Activated T-helper 17 cell treated with anti-CD3 and anti-CD28 coated beads, Interleukin-2, amount 50 U/mL, for 72 hours (primary cell): ENCODE results near the gene RNASE13. TPM values are rescaled to one million over a fixed set of nuclear protein-coding genes. Genes with fewer than 3 reads are reported as not detected.
A peak's percentile ranks its signal among the peaks of the same experiment; 100 is the strongest.

Experiments used
- ATAC-seq: fragments of 150-1000 bp; cut with Tn5 transposase; replicated peaks from 2 replicates; pipeline ENCODE4 v1.10.0; 2021; ENCODE audit warnings: mild to moderate bottlenecking, moderate library complexity
- H3K27ac Mint-ChIP-seq: one replicate; pipeline ENCODE4 v1.8.0; 2022; ENCODE audit warnings: mixed read lengths
- H3K27me3 Mint-ChIP-seq: one replicate; pipeline ENCODE4 v1.8.0; 2022; ENCODE audit warnings: mixed read lengths
- H3K36me3 Mint-ChIP-seq: one replicate; pipeline ENCODE4 v1.8.0; 2022; ENCODE audit warnings: low read depth, mild to moderate bottlenecking, mixed read lengths
- H3K4me1 Mint-ChIP-seq: one replicate; pipeline ENCODE4 v1.8.0; 2022; ENCODE audit warnings: mixed read lengths
- H3K4me3 Mint-ChIP-seq: one replicate; pipeline ENCODE4 v1.8.0; 2022; ENCODE audit warnings: mild to moderate bottlenecking, mixed read lengths
- H3K9me3 Mint-ChIP-seq: one replicate; pipeline ENCODE4 v1.8.0; 2022; ENCODE audit warnings: mixed read lengths
- total RNA-seq, 2 donors: library from RNA; stranded (reverse); gene quantifications; one replicate each; pipeline ENCODE4 v1.2.3, GENCODE V29; 2022

Gene RNASE13
- total RNA-seq, result not detected

DNA sequence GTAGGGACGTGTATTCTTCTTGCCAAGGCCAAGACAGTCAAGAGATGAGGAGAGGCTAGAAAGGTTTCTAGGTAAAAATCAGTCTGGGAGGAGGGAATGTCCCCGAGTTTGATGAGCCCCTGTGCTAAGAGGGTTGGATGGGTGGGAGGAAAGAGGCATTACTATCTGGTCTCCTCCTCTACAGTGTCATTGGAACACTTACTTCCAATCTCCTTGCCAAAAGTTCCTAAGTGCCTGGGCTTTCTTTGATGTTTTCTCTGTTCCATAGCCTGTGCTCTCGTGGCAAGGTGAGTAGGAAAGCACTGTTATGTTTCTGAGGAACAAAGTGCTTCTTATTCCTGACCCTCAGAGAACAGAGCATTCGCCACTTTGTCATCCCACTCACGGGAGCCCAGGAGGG is at the start of gene RNASE13:
TSS of gene RNASE13 (minus strand) at position 101 of the 400 bp plus-strand sequence. CDS start 519 bp downstream, outside the sequence.
- Mint-ChIP-seq H3K4me1 (no peaks in the 10 kb centered on the region), H3K27ac (no peak within 1 kb of the TSS), H3K27me3 (peaks cover 9% of the 10 kb centered on the region), H3K4me3 (no peak within 1 kb of the TSS), H3K36me3 (no peaks in the 10 kb centered on the region), H3K9me3 (no peaks in the 10 kb centered on the region)
- ATAC-seq, result no peak

GRCh38 chr14:21084396-21084795 is 49.8 kb upstream of the RNASE13 start:
- no peaks in the 10 kb centered on the region for H3K9me3 Mint-ChIP-seq
- H3K4me1 Mint-ChIP-seq, result peaks cover 15% of the 10 kb centered on the region
- H3K27me3 Mint-ChIP-seq, result no peaks in the 10 kb centered on the region
- H3K4me3 Mint-ChIP-seq, result no peak overlapping the region
- no peak for ATAC-seq
- no peaks in the 10 kb centered on the region for H3K36me3 Mint-ChIP-seq
- peak overlapping the region; percentile 8 for H3K27ac Mint-ChIP-seq

- Mint-ChIP-seq H3K27me3 (no peaks in the 10 kb centered on the region), H3K9me3 (no peaks in the 10 kb centered on the region), H3K36me3 (no peaks in the 10 kb centered on the region), H3K27ac (peak overlapping the region; percentile 8), H3K4me1 (peaks cover 15% of the 10 kb centered on the region), H3K4me3 (no peak overlapping the region)
- ATAC-seq, result no peak
Observed at GRCh38 chr14:21083565-21084325, 49.1 kb upstream of the RNASE13 start.

DNA sequence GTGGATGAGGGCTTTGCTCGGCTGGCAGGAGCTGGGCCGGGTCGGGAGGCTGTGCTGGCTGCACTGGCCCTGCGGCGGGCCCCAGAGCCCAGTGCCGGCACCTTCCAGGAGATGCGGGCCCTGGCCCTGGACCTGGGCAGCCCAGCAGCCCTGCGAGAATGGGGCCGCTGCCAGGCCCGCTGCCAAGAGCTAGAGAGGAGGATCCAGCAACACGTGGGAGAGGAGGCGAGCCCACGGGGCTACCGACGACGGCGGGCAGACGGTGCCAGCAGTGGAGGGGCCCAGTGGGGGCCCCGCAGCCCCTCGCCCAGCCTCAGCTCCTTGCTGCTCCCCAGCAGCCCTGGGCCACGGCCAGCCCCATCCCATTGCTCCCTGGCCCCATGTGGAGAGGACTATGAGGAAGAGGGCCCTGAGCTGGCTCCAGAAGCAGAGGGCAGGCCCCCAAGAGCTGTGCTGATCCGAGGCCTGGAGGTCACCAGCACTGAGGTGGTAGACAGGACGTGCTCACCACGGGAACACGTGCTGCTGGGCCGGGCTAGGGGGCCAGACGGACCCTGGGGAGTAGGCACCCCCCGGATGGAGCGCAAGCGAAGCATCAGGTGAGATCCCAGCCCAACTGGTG is 47.0 kb upstream of the RNASE13 start:
- ATAC-seq, result no peak
- Mint-ChIP-seq H3K36me3 (no peaks in the 10 kb centered on the region), H3K27me3 (no peaks in the 10 kb centered on the region), H3K9me3 (no peaks in the 10 kb centered on the region), H3K4me1 (peaks cover 3% of the 10 kb centered on the region), H3K27ac (no peak overlapping the region), H3K4me3 (no peak overlapping the region)

DNA sequence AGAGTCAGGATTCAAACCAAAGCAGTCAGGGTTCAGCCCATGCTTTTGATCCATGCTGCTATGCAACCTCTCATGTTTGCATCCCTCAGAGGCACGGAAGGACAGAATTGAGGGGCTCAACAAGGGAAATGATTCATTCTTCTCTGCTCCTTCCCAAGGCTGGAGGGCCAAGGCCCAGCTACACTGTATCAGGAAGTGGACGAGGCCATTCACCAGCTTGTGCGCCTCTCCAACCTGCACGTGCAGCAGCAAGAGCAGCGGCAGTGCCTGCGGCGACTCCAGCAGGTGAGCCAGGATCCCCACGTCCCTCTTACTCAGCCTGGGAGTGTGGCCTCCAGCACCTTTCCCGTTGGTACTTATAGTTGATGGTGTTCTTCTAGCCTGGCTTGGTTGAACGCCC is 44.1 kb upstream of the RNASE13 start:
- H3K9me3 Mint-ChIP-seq, result no peaks in the 10 kb centered on the region
- H3K27ac Mint-ChIP-seq, result no peak overlapping the region
- H3K36me3 Mint-ChIP-seq, result no peaks in the 10 kb centered on the region
- H3K27me3 Mint-ChIP-seq, result no peaks in the 10 kb centered on the region
- H3K4me1 Mint-ChIP-seq, result no peaks in the 10 kb centered on the region
- H3K4me3 Mint-ChIP-seq, result no peak overlapping the region
- no peak for ATAC-seq

- no peaks in the 10 kb centered on the region for H3K4me1 Mint-ChIP-seq
- H3K27me3 Mint-ChIP-seq, result peaks cover 3% of the 10 kb centered on the region
- no peak for ATAC-seq
Observed at GRCh38 chr14:21078287-21078686, 43.7 kb upstream of the RNASE13 start.

DNA sequence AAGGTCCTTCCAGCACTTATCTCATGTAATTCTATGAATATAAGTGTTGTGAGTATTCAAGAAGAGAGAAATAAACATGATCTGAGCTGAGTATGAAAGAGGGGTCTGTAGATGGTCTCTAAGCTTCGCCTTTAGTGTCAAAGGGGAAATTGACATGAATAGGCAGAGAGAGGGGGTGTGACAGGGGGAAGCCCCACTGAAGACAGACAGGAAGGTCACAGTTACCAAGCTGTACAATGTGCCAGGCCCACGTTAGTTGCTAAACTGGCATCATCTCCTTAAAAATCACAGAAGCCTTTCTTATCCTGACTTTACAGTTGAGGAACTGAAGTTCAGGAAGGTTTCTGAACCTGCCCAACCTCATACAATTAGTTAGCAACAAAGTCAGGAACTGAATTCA is 43.1 kb upstream of the RNASE13 start:
- H3K4me3 Mint-ChIP-seq, result no peak overlapping the region
- peaks cover 7% of the 10 kb centered on the region for H3K27me3 Mint-ChIP-seq
- ATAC-seq, result no peak
- no peaks in the 10 kb centered on the region for H3K4me1 Mint-ChIP-seq
- no peaks in the 10 kb centered on the region for H3K9me3 Mint-ChIP-seq
- H3K36me3 Mint-ChIP-seq, result no peaks in the 10 kb centered on the region
- H3K27ac Mint-ChIP-seq, result no peak overlapping the region

More at GRCh38 chr14:21078287-21078686, 43.7 kb upstream of the RNASE13 start:
- H3K27ac Mint-ChIP-seq, result no peak overlapping the region
- no peaks in the 10 kb centered on the region for H3K36me3 Mint-ChIP-seq
- no peaks in the 10 kb centered on the region for H3K9me3 Mint-ChIP-seq
- no peak overlapping the region for H3K4me3 Mint-ChIP-seq

DNA sequence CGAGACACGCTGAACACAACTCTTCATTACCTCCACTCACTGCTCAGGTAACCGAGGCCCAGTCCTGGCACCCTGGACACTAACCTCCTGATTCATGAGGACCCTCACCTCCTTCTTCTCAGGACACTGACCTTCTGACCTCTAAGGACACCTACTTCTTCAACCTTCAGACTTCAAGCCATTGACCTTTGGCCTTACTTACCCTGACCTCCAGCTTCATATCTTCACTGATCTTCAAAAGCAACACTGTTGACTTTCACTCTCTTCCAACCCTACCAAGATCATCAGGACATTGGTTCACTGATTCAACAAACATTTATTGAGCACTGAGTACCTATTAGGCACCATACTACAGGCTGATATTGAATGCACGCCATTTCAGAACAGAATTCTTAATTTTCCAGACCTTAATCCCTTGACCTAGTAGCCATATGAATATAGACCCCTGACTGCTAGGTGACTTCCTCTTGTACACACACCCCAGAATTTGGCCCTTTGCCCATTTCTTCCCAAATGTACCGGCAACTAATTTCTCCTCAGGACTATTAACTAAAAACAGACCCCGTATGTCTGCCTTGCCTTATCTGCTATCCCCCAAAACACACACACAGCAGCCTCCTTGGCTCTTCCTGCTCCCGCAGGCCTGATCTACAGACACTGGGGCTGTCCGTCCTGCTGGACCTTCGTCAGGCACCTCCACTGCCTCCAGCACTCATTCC is 41.3 kb upstream of the RNASE13 start:
- ATAC-seq, result no peak
- H3K27ac Mint-ChIP-seq, result no peak overlapping the region
- no peaks in the 10 kb centered on the region for H3K9me3 Mint-ChIP-seq
- no peak overlapping the region for H3K4me3 Mint-ChIP-seq
- H3K27me3 Mint-ChIP-seq, result peaks cover 20% of the 10 kb centered on the region
- H3K36me3 Mint-ChIP-seq, result no peaks in the 10 kb centered on the region
- H3K4me1 Mint-ChIP-seq, result peaks cover 3% of the 10 kb centered on the region

DNA sequence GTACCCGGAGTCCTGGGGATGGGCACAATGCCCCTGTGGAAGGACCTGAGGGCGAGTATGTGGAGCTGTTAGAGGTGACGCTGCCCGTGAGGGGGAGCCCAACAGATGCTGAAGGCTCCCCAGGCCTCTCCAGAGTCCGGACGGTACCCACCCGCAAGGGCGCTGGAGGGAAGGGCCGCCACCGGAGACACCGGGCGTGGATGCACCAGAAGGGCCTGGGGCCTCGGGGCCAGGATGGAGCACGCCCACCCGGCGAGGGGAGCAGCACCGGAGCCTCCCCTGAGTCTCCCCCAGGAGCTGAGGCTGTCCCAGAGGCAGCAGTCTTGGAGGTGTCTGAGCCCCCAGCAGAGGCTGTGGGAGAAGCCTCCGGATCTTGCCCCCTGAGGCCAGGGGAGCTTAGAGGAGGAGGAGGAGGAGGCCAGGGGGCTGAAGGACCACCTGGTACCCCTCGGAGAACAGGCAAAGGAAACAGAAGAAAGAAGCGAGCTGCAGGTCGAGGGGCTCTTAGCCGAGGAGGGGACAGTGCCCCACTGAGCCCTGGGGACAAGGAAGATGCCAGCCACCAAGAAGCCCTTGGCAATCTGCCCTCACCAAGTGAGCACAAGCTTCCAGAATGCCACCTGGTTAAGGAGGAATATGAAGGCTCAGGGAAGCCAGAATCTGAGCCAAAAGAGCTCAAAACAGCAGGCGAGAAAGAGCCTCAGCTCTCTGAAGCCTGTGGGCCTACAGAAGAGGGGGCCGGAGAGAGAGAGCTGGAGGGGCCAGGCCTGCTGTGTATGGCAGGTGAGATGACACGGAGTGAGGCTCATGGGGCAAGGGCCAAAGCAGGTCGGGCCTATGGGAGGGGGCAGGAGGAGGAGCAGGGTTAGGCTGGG is 40.0 kb upstream of the RNASE13 start:
- Mint-ChIP-seq H3K36me3 (peaks cover 2% of the 10 kb centered on the region), H3K9me3 (no peaks in the 10 kb centered on the region), H3K4me3 (no peak overlapping the region), H3K27ac (no peak overlapping the region), H3K4me1 (peaks cover 6% of the 10 kb centered on the region), H3K27me3 (peaks cover 28% of the 10 kb centered on the region)
- ATAC-seq, result no peak

- no peak overlapping the region for H3K4me3 Mint-ChIP-seq
- ATAC-seq, result no peak
- no peaks in the 10 kb centered on the region for H3K9me3 Mint-ChIP-seq
- peaks cover 9% of the 10 kb centered on the region for H3K4me1 Mint-ChIP-seq
- H3K27ac Mint-ChIP-seq, result no peak overlapping the region
- H3K27me3 Mint-ChIP-seq, result peaks cover 35% of the 10 kb centered on the region
- peaks cover 6% of the 10 kb centered on the region for H3K36me3 Mint-ChIP-seq
Observed at GRCh38 chr14:21073921-21074320, 39.3 kb upstream of the RNASE13 start.

- H3K4me3 Mint-ChIP-seq, result peak overlapping the region; percentile 76
- peaks cover 6% of the 10 kb centered on the region for H3K36me3 Mint-ChIP-seq
- H3K4me1 Mint-ChIP-seq, result peaks cover 9% of the 10 kb centered on the region
- H3K27ac Mint-ChIP-seq, result no peak overlapping the region
- H3K9me3 Mint-ChIP-seq, result no peaks in the 10 kb centered on the region
- peaks cover 43% of the 10 kb centered on the region for H3K27me3 Mint-ChIP-seq
- ATAC-seq, result no peak
Observed at GRCh38 chr14:21072781-21073339, 38.3 kb upstream of the RNASE13 start.

- peak overlapping the region; percentile 76 for H3K4me3 Mint-ChIP-seq
- no peak overlapping the region for H3K27ac Mint-ChIP-seq
- ATAC-seq, result no peak
- H3K9me3 Mint-ChIP-seq, result no peaks in the 10 kb centered on the region
- H3K4me1 Mint-ChIP-seq, result peaks cover 9% of the 10 kb centered on the region
- H3K27me3 Mint-ChIP-seq, result peaks cover 48% of the 10 kb centered on the region
- H3K36me3 Mint-ChIP-seq, result peaks cover 6% of the 10 kb centered on the region
Observed at GRCh38 chr14:21072031-21072473, 37.4 kb upstream of the RNASE13 start.

GRCh38 chr14:21071225-21072030 is 36.8 kb upstream of the RNASE13 start:
- H3K9me3 Mint-ChIP-seq, result no peaks in the 10 kb centered on the region
- ATAC-seq, result peak; percentile 69
- H3K27me3 Mint-ChIP-seq, result peaks cover 54% of the 10 kb centered on the region
- peaks cover 9% of the 10 kb centered on the region for H3K4me1 Mint-ChIP-seq
- H3K4me3 Mint-ChIP-seq, result peak overlapping the region; percentile 76
- H3K27ac Mint-ChIP-seq, result no peak overlapping the region
- H3K36me3 Mint-ChIP-seq, result peaks cover 6% of the 10 kb centered on the region
